ENCODE measurements around the gene HMX2.

DNA sequence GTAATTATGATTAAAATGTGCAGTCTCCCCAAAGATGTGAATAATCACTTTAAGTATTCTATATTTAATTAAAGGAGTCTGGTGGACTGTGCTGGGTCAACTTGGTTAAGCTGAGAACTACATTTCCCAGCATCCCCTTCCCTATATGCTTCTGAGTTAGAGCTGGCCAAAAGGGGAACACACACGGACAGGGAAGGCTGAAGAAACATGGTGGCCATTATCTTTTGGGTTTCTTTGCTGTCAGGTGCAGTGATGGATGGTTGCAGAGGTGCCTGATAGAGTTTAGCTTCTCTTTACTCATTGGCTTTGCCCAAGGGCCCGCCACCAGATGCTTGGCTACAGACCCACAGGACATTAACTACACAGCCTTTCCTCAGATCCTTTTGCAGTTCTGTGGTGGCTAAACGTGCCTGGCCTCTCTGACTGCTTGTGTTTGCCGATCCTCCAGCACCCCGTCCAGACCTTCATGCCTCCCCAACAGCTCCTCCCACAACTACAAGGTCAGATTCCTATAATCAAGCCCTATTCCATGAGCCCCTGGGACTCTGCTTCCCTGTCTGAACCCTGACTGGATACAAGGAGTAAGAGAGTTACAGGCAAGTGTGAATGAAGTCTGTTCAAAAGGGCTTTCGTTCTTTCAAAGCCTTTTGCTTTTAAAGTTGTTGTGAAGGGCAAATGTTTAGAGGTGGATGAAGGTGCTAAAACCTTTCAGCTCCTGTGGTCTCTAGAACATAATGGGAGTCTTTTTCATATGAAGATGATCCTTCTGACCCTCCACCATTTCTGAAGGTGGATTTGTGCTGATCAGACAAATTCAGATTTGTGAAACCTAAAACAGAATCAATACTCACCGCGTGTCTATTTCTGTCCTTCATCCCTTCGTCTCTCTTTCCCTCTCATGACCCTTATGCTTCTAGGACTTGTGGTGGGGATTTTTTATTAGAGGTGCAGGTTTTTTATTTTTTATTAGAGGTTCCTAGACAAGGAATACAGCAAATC lies 27.8 kb downstream of the HMX2 start:
- TF ChIP-seq EP300 (IDR thresholded peaks at IDR 0.05) (no peak), POLR2A (IDR thresholded peaks at IDR 0.05; ENCODE audit: low read depth) (no peak), POLR2AphosphoS5 (IDR thresholded peaks at IDR 0.05) (no peak)
- TF ChIP-seq, protein P1, sequence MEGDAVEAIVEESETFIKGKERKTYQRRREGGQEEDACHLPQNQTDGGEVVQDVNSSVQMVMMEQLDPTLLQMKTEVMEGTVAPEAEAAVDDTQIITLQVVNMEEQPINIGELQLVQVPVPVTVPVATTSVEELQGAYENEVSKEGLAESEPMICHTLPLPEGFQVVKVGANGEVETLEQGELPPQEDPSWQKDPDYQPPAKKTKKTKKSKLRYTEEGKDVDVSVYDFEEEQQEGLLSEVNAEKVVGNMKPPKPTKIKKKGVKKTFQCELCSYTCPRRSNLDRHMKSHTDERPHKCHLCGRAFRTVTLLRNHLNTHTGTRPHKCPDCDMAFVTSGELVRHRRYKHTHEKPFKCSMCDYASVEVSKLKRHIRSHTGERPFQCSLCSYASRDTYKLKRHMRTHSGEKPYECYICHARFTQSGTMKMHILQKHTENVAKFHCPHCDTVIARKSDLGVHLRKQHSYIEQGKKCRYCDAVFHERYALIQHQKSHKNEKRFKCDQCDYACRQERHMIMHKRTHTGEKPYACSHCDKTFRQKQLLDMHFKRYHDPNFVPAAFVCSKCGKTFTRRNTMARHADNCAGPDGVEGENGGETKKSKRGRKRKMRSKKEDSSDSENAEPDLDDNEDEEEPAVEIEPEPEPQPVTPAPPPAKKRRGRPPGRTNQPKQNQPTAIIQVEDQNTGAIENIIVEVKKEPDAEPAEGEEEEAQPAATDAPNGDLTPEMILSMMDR (IDR thresholded peaks at IDR 0.05), result no peak
